Prostate gland (tissue), 2 donors: ENCODE measurements around the gene KDM6A.
"Not testable (repeated sequence)": the region's sequence is repeated elsewhere in the genome, so short reads cannot be mapped to it uniquely, and the experiment has no call there.

Source experiments
- CTCF ChIP-seq, 4 experiments: fragments of 200-600 bp in 2 of 4; fragments of 450-650 bp in 2 of 4; sonication (generic) in 2 of 4; IDR thresholded peaks; 1 replicate in 3 of 4; 2 replicates in 1 of 4; pipeline ENCODE4 v1.5.1; 2016 to 2019; ENCODE audit warnings: antibody characterized with exemption in 4 of 4, mild to moderate bottlenecking in 2 of 4, moderate library complexity in 2 of 4
- POLR2A ChIP-seq: fragments of 450-650 bp; IDR thresholded peaks from one replicate; pipeline ENCODE4 v1.6.1; 2016; ENCODE audit warnings: antibody characterized with exemption, mild to moderate bottlenecking
- POLR2AphosphoS5 ChIP-seq: sonication (generic); formaldehyde crosslinking; IDR thresholded peaks from one replicate; pipeline ENCODE4 v1.6.1; 2017; ENCODE audit warnings: antibody characterized with exemption

GRCh38 chrX:44823193-44823592, 49.8 kb upstream of the KDM6A start:
- TF ChIP-seq POLR2AphosphoS5; CTCF (IDR thresholded peaks at IDR 0.05); POLR2A: not testable (repeated sequence)
